Measurements from ENCODE around the gene FERMT1.

Gene FERMT1

GRCh38 chr20:6091661-6092060, 31.2 kb downstream of the FERMT1 start:
- Histone ChIP-seq H4K5ac (ENCODE audit: low read length) (no peak overlapping the region), H3K56ac (ENCODE audit: low read length) (no peak overlapping the region), H2BK5ac (ENCODE audit: low read length) (no peak overlapping the region), H3K79me2 (ENCODE audit: control insufficient read depth, insufficient read depth, low read length) (no peaks in the 10 kb centered on the region), H3K27me3 (ENCODE audit: insufficient read depth, low read length, poor library complexity) (no peaks in the 10 kb centered on the region), H3K23ac (ENCODE audit: low read length) (no peak overlapping the region), H3K4ac (ENCODE audit: low read depth, low read length) (no peak overlapping the region), H3K36me3 (ENCODE audit: control insufficient read depth, insufficient read depth, low read length) (no peaks in the 10 kb centered on the region), H3K18ac (ENCODE audit: low read length) (no peak overlapping the region), H3K4me2 (ENCODE audit: low read length) (no peak overlapping the region), H3K4me1 (ENCODE audit: control insufficient read depth, low read depth, low read length) (no peaks in the 10 kb centered on the region), H3K79me1 (ENCODE audit: low read length) (no peaks in the 10 kb centered on the region), H2BK15ac (replicated peaks; ENCODE audit: low read depth) (no peak overlapping the region), H3K27ac (ENCODE audit: low read depth, low read length) (no peak overlapping the region), H2BK120ac (ENCODE audit: low read depth, low read length) (no peak overlapping the region), H3K9ac (ENCODE audit: low read length) (no peak overlapping the region), H2AK5ac (ENCODE audit: low read length) (no peak overlapping the region), H4K8ac (ENCODE audit: low read depth, low read length) (no peak overlapping the region), H3K4me3 (ENCODE audit: low read length) (no peak overlapping the region)
- DNase-seq = no peak
- WGBS (ENCODE audit: extremely low coverage, insufficient coverage, low lambda C conversion rate) = no CpG with 5 or more reads among the region's 8 CpGs

GRCh38 chr20:6086868-6087267, 36.0 kb downstream of the FERMT1 start:
- Histone ChIP-seq H3K9ac (ENCODE audit: low read length) (no peak overlapping the region), H3K4me3 (ENCODE audit: low read length) (no peak overlapping the region), H4K5ac (ENCODE audit: low read length) (no peak overlapping the region), H3K4me2 (ENCODE audit: low read length) (no peak overlapping the region), H4K8ac (ENCODE audit: low read depth, low read length) (no peak overlapping the region), H3K4ac (ENCODE audit: low read depth, low read length) (no peak overlapping the region), H2BK120ac (ENCODE audit: low read depth, low read length) (no peak overlapping the region), H3K18ac (ENCODE audit: low read length) (no peak overlapping the region), H3K36me3 (ENCODE audit: control insufficient read depth, insufficient read depth, low read length) (peaks cover 2% of the 10 kb centered on the region), H2BK5ac (ENCODE audit: low read length) (no peak overlapping the region), H3K27me3 (ENCODE audit: insufficient read depth, low read length, poor library complexity) (no peaks in the 10 kb centered on the region), H3K56ac (ENCODE audit: low read length) (no peak overlapping the region), H2AK5ac (ENCODE audit: low read length) (no peak overlapping the region), H3K27ac (ENCODE audit: low read depth, low read length) (no peak overlapping the region), H3K4me1 (ENCODE audit: control insufficient read depth, low read depth, low read length) (no peaks in the 10 kb centered on the region), H2BK15ac (replicated peaks; ENCODE audit: low read depth) (no peak overlapping the region), H3K79me1 (ENCODE audit: low read length) (no peaks in the 10 kb centered on the region), H3K79me2 (ENCODE audit: control insufficient read depth, insufficient read depth, low read length) (no peaks in the 10 kb centered on the region), H3K23ac (ENCODE audit: low read length) (no peak overlapping the region)
- WGBS (ENCODE audit: extremely low coverage, insufficient coverage, low lambda C conversion rate) = no CpG with 5 or more reads among the region's 2 CpGs
- DNase-seq = no peak

GRCh38 chr20:6083926-6084325, 38.9 kb downstream of the FERMT1 start:
- Histone ChIP-seq H4K5ac (ENCODE audit: low read length) (no peak overlapping the region), H2BK15ac (replicated peaks; ENCODE audit: low read depth) (no peak overlapping the region), H3K9ac (ENCODE audit: low read length) (no peak overlapping the region), H3K4ac (ENCODE audit: low read depth, low read length) (no peak overlapping the region), H3K18ac (ENCODE audit: low read length) (no peak overlapping the region), H3K27ac (ENCODE audit: low read depth, low read length) (no peak overlapping the region), H3K27me3 (ENCODE audit: insufficient read depth, low read length, poor library complexity) (no peaks in the 10 kb centered on the region), H3K23ac (ENCODE audit: low read length) (no peak overlapping the region), H3K79me1 (ENCODE audit: low read length) (no peaks in the 10 kb centered on the region), H3K4me2 (ENCODE audit: low read length) (no peak overlapping the region), H3K4me3 (ENCODE audit: low read length) (no peak overlapping the region), H2AK5ac (ENCODE audit: low read length) (no peak overlapping the region), H3K56ac (ENCODE audit: low read length) (no peak overlapping the region), H3K79me2 (ENCODE audit: control insufficient read depth, insufficient read depth, low read length) (no peaks in the 10 kb centered on the region), H2BK5ac (ENCODE audit: low read length) (no peak overlapping the region), H3K36me3 (ENCODE audit: control insufficient read depth, insufficient read depth, low read length) (peaks cover 2% of the 10 kb centered on the region), H3K4me1 (ENCODE audit: control insufficient read depth, low read depth, low read length) (no peaks in the 10 kb centered on the region), H4K8ac (ENCODE audit: low read depth, low read length) (no peak overlapping the region), H2BK120ac (ENCODE audit: low read depth, low read length) (no peak overlapping the region)
- no CpG with 5 or more reads among the region's 9 CpGs for WGBS (ENCODE audit: extremely low coverage, insufficient coverage, low lambda C conversion rate)
- no peak for DNase-seq

- H3K4me2 ChIP-seq (ENCODE audit: low read length) = no peak overlapping the region
- H3K4me3 ChIP-seq (ENCODE audit: low read length) = no peak overlapping the region
- H3K56ac ChIP-seq (ENCODE audit: low read length) = no peak overlapping the region
- no peak overlapping the region for H2BK5ac ChIP-seq (ENCODE audit: low read length)
- WGBS (ENCODE audit: extremely low coverage, insufficient coverage, low lambda C conversion rate) = no CpG with 5 or more reads among the region's 2 CpGs
- DNase-seq = no peak
- H2AK5ac ChIP-seq (ENCODE audit: low read length) = no peak overlapping the region
- no peak overlapping the region for H2BK15ac ChIP-seq (replicated peaks; ENCODE audit: low read depth)
- H3K18ac ChIP-seq (ENCODE audit: low read length) = no peak overlapping the region
- H3K79me2 ChIP-seq (ENCODE audit: control insufficient read depth, insufficient read depth, low read length) = no peaks in the 10 kb centered on the region
- no peak overlapping the region for H4K8ac ChIP-seq (ENCODE audit: low read depth, low read length)
- no peak overlapping the region for H4K5ac ChIP-seq (ENCODE audit: low read length)
- H3K9ac ChIP-seq (ENCODE audit: low read length) = no peak overlapping the region
- H3K79me1 ChIP-seq (ENCODE audit: low read length) = no peaks in the 10 kb centered on the region
- peaks cover 2% of the 10 kb centered on the region for H3K36me3 ChIP-seq (ENCODE audit: control insufficient read depth, insufficient read depth, low read length)
- no peaks in the 10 kb centered on the region for H3K27me3 ChIP-seq (ENCODE audit: insufficient read depth, low read length, poor library complexity)
- no peak overlapping the region for H3K27ac ChIP-seq (ENCODE audit: low read depth, low read length)
- H3K23ac ChIP-seq (ENCODE audit: low read length) = no peak overlapping the region
- H3K4ac ChIP-seq (ENCODE audit: low read depth, low read length) = no peak overlapping the region
- no peaks in the 10 kb centered on the region for H3K4me1 ChIP-seq (ENCODE audit: control insufficient read depth, low read depth, low read length)
- H2BK120ac ChIP-seq (ENCODE audit: low read depth, low read length) = no peak overlapping the region
Observed at GRCh38 chr20:6081236-6081635, 41.6 kb downstream of the FERMT1 start.

GRCh38 chr20:6079016-6079415, 43.8 kb downstream of the FERMT1 start:
- H4K5ac ChIP-seq (ENCODE audit: low read length) = no peak overlapping the region
- no peak for DNase-seq
- no peak overlapping the region for H2BK5ac ChIP-seq (ENCODE audit: low read length)
- H2BK120ac ChIP-seq (ENCODE audit: low read depth, low read length) = no peak overlapping the region
- no peaks in the 10 kb centered on the region for H3K79me2 ChIP-seq (ENCODE audit: control insufficient read depth, insufficient read depth, low read length)
- H3K4me1 ChIP-seq (ENCODE audit: control insufficient read depth, low read depth, low read length) = no peaks in the 10 kb centered on the region
- no peaks in the 10 kb centered on the region for H3K36me3 ChIP-seq (ENCODE audit: control insufficient read depth, insufficient read depth, low read length)
- H3K56ac ChIP-seq (ENCODE audit: low read length) = no peak overlapping the region
- no peak overlapping the region for H4K8ac ChIP-seq (ENCODE audit: low read depth, low read length)
- no peak overlapping the region for H3K18ac ChIP-seq (ENCODE audit: low read length)
- no peak overlapping the region for H2AK5ac ChIP-seq (ENCODE audit: low read length)
- no peak overlapping the region for H3K4me2 ChIP-seq (ENCODE audit: low read length)
- no peak overlapping the region for H3K4me3 ChIP-seq (ENCODE audit: low read length)
- no peak overlapping the region for H3K27ac ChIP-seq (ENCODE audit: low read depth, low read length)
- no CpG with 5 or more reads among the region's 2 CpGs for WGBS (ENCODE audit: extremely low coverage, insufficient coverage, low lambda C conversion rate)
- no peak overlapping the region for H2BK15ac ChIP-seq (replicated peaks; ENCODE audit: low read depth)
- no peak overlapping the region for H3K9ac ChIP-seq (ENCODE audit: low read length)
- H3K27me3 ChIP-seq (ENCODE audit: insufficient read depth, low read length, poor library complexity) = no peaks in the 10 kb centered on the region
- no peak overlapping the region for H3K4ac ChIP-seq (ENCODE audit: low read depth, low read length)
- H3K79me1 ChIP-seq (ENCODE audit: low read length) = no peaks in the 10 kb centered on the region
- H3K23ac ChIP-seq (ENCODE audit: low read length) = no peak overlapping the region

- no peak overlapping the region for H3K56ac ChIP-seq (ENCODE audit: low read length)
- no peak overlapping the region for H4K5ac ChIP-seq (ENCODE audit: low read length)
- no peak overlapping the region for H3K4me3 ChIP-seq (ENCODE audit: low read length)
- H3K4me2 ChIP-seq (ENCODE audit: low read length) = no peak overlapping the region
- no peak overlapping the region for H3K23ac ChIP-seq (ENCODE audit: low read length)
- no peak overlapping the region for H2BK15ac ChIP-seq (replicated peaks; ENCODE audit: low read depth)
- H3K18ac ChIP-seq (ENCODE audit: low read length) = no peak overlapping the region
- H2BK5ac ChIP-seq (ENCODE audit: low read length) = no peak overlapping the region
- no CpG with 5 or more reads among the region's 8 CpGs for WGBS (ENCODE audit: extremely low coverage, insufficient coverage, low lambda C conversion rate)
- H3K27ac ChIP-seq (ENCODE audit: low read depth, low read length) = no peak overlapping the region
- H3K9ac ChIP-seq (ENCODE audit: low read length) = no peak overlapping the region
- H3K79me1 ChIP-seq (ENCODE audit: low read length) = no peaks in the 10 kb centered on the region
- H3K4me1 ChIP-seq (ENCODE audit: control insufficient read depth, low read depth, low read length) = no peaks in the 10 kb centered on the region
- H2BK120ac ChIP-seq (ENCODE audit: low read depth, low read length) = no peak overlapping the region
- no peak overlapping the region for H3K4ac ChIP-seq (ENCODE audit: low read depth, low read length)
- no peaks in the 10 kb centered on the region for H3K79me2 ChIP-seq (ENCODE audit: control insufficient read depth, insufficient read depth, low read length)
- no peak overlapping the region for H4K8ac ChIP-seq (ENCODE audit: low read depth, low read length)
- no peak for DNase-seq
- H3K36me3 ChIP-seq (ENCODE audit: control insufficient read depth, insufficient read depth, low read length) = no peaks in the 10 kb centered on the region
- no peak overlapping the region for H2AK5ac ChIP-seq (ENCODE audit: low read length)
- no peaks in the 10 kb centered on the region for H3K27me3 ChIP-seq (ENCODE audit: insufficient read depth, low read length, poor library complexity)
Observed at GRCh38 chr20:6075428-6076219, 47.2 kb downstream of the FERMT1 start.
